ENCODE results near the gene LGALS9.
"Not testable (repeated sequence)": the region's sequence is repeated elsewhere in the genome, so short reads cannot be mapped to it uniquely, and the experiment has no call there.

LGALS9 gene

DNA sequence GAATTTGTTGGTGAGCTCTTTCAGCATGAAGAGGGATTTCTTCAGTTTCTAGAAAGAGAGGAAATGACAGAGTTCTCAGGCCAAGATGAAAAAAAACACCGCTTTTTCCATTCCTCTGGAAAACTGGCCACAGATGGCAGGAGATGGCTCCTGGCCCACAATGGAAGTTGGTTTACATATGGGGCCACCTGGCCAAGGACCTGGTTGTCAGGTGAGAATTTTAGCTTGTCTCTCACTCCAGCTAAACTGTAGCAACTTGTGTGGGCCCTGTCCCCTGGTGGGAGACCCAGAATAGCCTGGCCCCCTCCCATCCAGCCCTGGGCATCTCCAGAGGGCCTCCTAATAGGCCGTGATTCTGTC lies 33.6 kb downstream of the LGALS9 start:
- Histone ChIP-seq H3K27me3 (ENCODE audit: low read depth, low read length) (0 out of 2 replicates have a peak, but pooled peaks cover 4% of the 10 kb centered on the region), H2AFZ (ENCODE audit: low read depth, low read length) (no peak overlapping the region), H3K79me2 (ENCODE audit: low read length) (no peaks in the 10 kb centered on the region), H3K4me1 (ENCODE audit: low read length) (no peaks in the 10 kb centered on the region), H3K4me3 (ENCODE audit: low read length) (no peak overlapping the region), H3K4me2 (ENCODE audit: low read length) (no peak overlapping the region), H4K20me1 (ENCODE audit: insufficient read depth, low read length) (no peaks in the 10 kb centered on the region), H3K27ac (ENCODE audit: low read length) (no peak overlapping the region), H3K9ac (ENCODE audit: low read length) (no peak overlapping the region), H3K36me3 (replicated peaks; ENCODE audit: low read depth, low read length) (no peaks in the 10 kb centered on the region), H3K9me3 (ENCODE audit: insufficient read depth, low read length) (no peaks in the 10 kb centered on the region)
- no peak for TF ChIP-seq CTCF (IDR thresholded peaks at IDR 0.05; ENCODE audit: low read depth, low read length)
- no peak for TF ChIP-seq EZH2phosphoT487 (IDR thresholded peaks at IDR 0.05; ENCODE audit: low read depth)

DNA sequence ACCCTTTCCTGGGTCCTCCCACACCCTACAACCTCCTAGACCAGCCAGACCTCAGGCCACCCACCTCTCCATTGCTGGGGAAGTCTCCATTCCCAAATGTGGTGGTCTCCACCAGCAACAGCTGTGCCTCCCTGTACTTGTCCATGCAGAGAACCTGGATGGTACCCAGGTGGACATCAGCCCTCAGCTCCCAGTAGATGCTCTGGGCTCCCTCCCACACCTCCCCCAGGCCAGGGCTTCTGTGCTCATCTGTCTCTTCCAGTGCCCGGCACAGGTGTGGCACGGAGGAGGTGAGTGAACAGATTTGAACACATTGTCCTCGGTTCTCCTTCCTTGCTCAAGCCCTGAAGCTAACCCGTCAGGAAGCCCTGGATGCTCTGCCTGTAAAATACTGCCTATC lies 34.6 kb downstream of the LGALS9 start:
- Histone ChIP-seq H3K9ac (ENCODE audit: low read length) (no peak overlapping the region), H3K9me3 (ENCODE audit: insufficient read depth, low read length) (no peaks in the 10 kb centered on the region), H3K4me1 (ENCODE audit: low read length) (no peaks in the 10 kb centered on the region), H3K4me2 (ENCODE audit: low read length) (no peak overlapping the region), H3K79me2 (ENCODE audit: low read length) (no peaks in the 10 kb centered on the region), H3K27me3 (ENCODE audit: low read depth, low read length) (0 out of 2 replicates have a peak, but pooled peaks cover 4% of the 10 kb centered on the region), H3K4me3 (ENCODE audit: low read length) (no peak overlapping the region), H3K27ac (ENCODE audit: low read length) (no peak overlapping the region), H3K36me3 (replicated peaks; ENCODE audit: low read depth, low read length) (no peaks in the 10 kb centered on the region), H2AFZ (ENCODE audit: low read depth, low read length) (no peak overlapping the region), H4K20me1 (ENCODE audit: insufficient read depth, low read length) (no peaks in the 10 kb centered on the region)
- TF ChIP-seq EZH2phosphoT487 (IDR thresholded peaks at IDR 0.05; ENCODE audit: low read depth) = no peak
- no peak for TF ChIP-seq CTCF (IDR thresholded peaks at IDR 0.05; ENCODE audit: low read depth, low read length)

GRCh38 chr17:27666270-27666669 lies 35.3 kb downstream of the LGALS9 start:
- not testable (repeated sequence) for H3K4me3 ChIP-seq (ENCODE audit: low read length); H3K9ac ChIP-seq (ENCODE audit: low read length); H3K27me3 ChIP-seq (ENCODE audit: low read depth, low read length); H3K4me1 ChIP-seq (ENCODE audit: low read length); H4K20me1 ChIP-seq (ENCODE audit: insufficient read depth, low read length); H3K79me2 ChIP-seq (ENCODE audit: low read length); H3K9me3 ChIP-seq (ENCODE audit: insufficient read depth, low read length); H3K27ac ChIP-seq (ENCODE audit: low read length); H3K4me2 ChIP-seq (ENCODE audit: low read length); H3K36me3 ChIP-seq (replicated peaks; ENCODE audit: low read depth, low read length); H2AFZ ChIP-seq (ENCODE audit: low read depth, low read length)

DNA sequence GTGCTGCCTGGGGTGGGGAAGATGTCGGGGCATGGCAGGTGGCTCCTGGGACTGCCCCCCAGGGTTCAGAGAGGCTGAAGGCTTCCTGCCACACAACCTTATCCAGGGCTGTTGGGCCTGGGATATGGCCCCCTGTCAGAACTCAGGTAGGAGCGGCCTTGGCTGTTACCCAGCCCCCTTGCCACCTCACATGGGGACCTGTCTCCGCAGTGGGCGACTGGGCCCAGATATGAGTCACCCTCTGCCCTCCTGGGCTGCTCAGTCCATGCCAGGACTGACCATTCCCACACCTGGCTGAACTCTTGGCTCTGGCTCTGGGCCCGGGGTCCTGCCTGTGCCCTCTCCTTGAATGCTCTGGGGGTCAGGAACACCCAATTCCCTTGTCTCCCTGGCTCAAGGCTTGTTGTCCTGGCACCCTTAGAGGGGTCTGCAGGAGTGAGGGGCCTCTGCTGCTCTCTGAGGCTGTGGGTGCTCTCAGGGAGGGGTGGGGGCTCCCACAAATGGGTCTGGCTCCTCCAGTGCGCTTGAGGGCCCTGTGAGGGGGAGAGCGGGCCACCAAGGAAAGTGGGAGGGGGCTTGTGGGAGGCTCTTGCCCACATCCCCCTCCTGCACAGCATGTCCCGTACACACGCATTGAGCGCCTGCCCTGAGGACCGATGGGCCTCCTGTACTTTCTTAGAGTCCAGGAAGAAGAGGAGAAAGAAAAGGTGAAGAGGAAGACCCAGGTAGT lies 36.0 kb downstream of the LGALS9 start:
- no peaks in the 10 kb centered on the region for H3K27me3 ChIP-seq (ENCODE audit: low read depth, low read length)
- H4K20me1 ChIP-seq (ENCODE audit: insufficient read depth, low read length) = no peaks in the 10 kb centered on the region
- no peak overlapping the region for H3K27ac ChIP-seq (ENCODE audit: low read length)
- no peaks in the 10 kb centered on the region for H3K36me3 ChIP-seq (replicated peaks; ENCODE audit: low read depth, low read length)
- H3K4me2 ChIP-seq (ENCODE audit: low read length) = no peak overlapping the region
- no peaks in the 10 kb centered on the region for H3K4me1 ChIP-seq (ENCODE audit: low read length)
- H3K4me3 ChIP-seq (ENCODE audit: low read length) = no peak overlapping the region
- H3K9me3 ChIP-seq (ENCODE audit: insufficient read depth, low read length) = no peaks in the 10 kb centered on the region
- H3K79me2 ChIP-seq (ENCODE audit: low read length) = no peaks in the 10 kb centered on the region
- no peak overlapping the region for H3K9ac ChIP-seq (ENCODE audit: low read length)
- H2AFZ ChIP-seq (ENCODE audit: low read depth, low read length) = no peak overlapping the region
- TF ChIP-seq EZH2phosphoT487 (IDR thresholded peaks at IDR 0.05; ENCODE audit: low read depth) = no peak
- TF ChIP-seq CTCF (IDR thresholded peaks at IDR 0.05; ENCODE audit: low read depth, low read length) = no peak
